ENCODE data around the gene ADGRG6.

The ADGRG6 gene

DNA sequence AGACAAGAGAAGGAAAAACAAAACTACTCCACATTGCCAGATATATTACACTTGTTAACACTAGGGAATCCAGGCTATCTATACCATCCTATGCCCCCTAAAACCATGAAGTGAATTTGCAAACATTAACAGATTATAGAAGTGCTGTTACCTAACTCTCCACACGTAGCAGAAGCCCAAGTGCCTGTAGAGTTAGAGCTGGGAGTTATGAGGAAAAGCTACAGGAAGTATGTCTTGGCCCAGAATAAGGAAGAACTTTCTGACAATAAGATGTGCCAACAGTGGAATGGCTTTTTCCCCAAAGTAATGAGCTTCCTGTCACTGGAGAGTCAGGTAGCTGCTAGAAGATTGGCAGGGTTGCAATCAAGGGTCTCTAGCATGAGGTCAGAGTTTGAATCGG lies 32.5 kb downstream of the ADGRG6 start:
- TF ChIP-seq CTCF (conservative IDR thresholded peaks at IDR 0.05; ENCODE audit: low read depth, low read length) = no peak
- DNase-seq (ENCODE audit: low read depth) = no peak
- no peak overlapping the region for H3K4me3 ChIP-seq (ENCODE audit: low read depth, low read length)

DNA sequence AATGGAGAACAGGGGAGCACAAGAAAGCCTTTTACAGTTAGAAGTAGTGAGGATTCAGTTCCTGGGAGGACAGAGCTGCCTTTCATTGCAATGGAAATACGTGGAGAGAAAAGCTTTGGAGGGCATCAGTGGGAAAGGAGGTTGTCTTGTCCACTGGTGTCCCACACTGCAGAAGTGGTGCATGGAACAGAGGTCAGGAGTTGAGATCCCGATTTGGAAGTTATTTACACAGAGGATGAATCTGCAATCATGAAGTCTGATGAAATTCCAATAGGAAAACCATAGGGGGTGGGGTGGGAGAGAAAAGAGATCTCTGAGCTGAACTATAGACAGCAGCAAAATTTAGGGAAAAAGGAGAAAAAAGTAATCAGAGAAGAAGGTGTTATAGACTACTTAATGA lies 33.6 kb downstream of the ADGRG6 start:
- no peak overlapping the region for H3K4me3 ChIP-seq (ENCODE audit: low read depth, low read length)
- TF ChIP-seq CTCF (conservative IDR thresholded peaks at IDR 0.05; ENCODE audit: low read depth, low read length) = no peak
- no peak for DNase-seq (ENCODE audit: low read depth)

- no peak for DNase-seq (ENCODE audit: low read depth)
- no peak for TF ChIP-seq CTCF (conservative IDR thresholded peaks at IDR 0.05; ENCODE audit: low read depth, low read length)
- H3K4me3 ChIP-seq (ENCODE audit: low read depth, low read length) = no peak overlapping the region
Observed at GRCh38 chr6:142336183-142336582, 34.4 kb downstream of the ADGRG6 start.

GRCh38 chr6:142336787-142337186 lies 35.0 kb downstream of the ADGRG6 start:
- no peak for TF ChIP-seq CTCF (conservative IDR thresholded peaks at IDR 0.05; ENCODE audit: low read depth, low read length)
- DNase-seq (ENCODE audit: low read depth) = no peak
- H3K4me3 ChIP-seq (ENCODE audit: low read depth, low read length) = no peak overlapping the region

GRCh38 chr6:142339113-142339512 lies 37.3 kb downstream of the ADGRG6 start:
- H3K4me3 ChIP-seq (ENCODE audit: low read depth, low read length) = no peak overlapping the region
- no peak for DNase-seq (ENCODE audit: low read depth)
- no peak for TF ChIP-seq CTCF (conservative IDR thresholded peaks at IDR 0.05; ENCODE audit: low read depth, low read length)

DNA sequence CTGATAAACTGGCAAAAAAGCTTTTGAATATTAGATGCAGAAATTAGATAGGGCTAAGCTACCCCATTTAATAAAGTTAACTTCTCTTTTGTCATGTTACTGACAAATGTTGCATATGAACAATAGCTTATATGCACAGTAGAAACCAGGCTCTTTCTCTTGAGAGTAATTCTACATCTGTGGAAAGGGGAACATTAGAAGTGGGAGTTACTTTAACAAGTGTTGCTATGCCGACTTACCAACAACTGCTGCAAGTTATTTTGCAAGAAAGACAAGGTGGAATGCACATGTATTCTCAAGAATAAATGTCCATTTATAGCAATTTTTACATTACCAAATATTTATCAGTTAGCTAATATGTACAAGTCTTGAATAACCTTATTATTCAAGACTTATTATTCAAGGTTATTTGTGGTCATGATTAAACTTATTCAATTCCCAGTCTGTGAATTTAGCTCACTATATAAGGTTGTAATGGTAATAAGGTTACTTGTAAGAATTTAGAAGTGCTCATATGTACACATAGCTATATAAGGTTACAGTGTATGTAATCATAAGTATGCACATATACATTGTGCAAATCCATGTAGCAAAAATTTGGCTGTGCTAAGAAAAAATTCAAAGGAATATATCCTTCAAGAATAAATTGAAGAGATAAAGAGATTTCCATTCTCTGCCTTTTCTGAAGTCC lies 38.3 kb downstream of the ADGRG6 start:
- DNase-seq (ENCODE audit: low read depth) = no peak
- no peak for TF ChIP-seq CTCF (conservative IDR thresholded peaks at IDR 0.05; ENCODE audit: low read depth, low read length)
- no peak overlapping the region for H3K4me3 ChIP-seq (ENCODE audit: low read depth, low read length)

DNA sequence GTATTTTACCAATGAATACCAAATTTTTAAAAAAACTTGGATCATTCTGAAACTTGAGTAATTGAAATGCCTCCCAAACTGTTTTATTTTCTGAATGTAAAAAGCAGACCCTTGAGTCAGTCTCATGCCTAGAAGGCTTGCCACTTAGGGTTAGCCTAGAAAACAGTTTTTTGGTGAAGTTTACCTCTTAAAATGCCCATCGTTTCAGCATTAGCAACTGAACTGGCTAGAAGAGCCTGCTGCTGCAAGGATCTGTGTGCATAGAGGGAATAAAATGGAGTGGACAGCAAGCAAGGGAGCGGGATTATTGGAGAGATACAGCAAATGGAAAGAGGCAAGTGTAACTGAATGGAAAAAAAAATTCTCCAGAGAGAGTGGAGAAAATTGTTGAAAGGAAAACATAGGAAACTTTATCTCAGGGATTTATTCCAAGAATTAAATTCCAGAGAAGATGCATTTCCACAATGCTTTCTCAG lies 40.1 kb downstream of the ADGRG6 start:
- DNase-seq (ENCODE audit: low read depth) = no peak
- TF ChIP-seq CTCF (conservative IDR thresholded peaks at IDR 0.05; ENCODE audit: low read depth, low read length) = no peak
- no peak overlapping the region for H3K4me3 ChIP-seq (ENCODE audit: low read depth, low read length)

All from choroid plexus epithelial cell (primary cell).